HG02884 (cell line): Measurements from ENCODE around the gene TPM1.

Source experiments
- ATAC-seq: cut with Tn5 transposase; IDR thresholded peaks from one replicate; pipeline ENCODE4 v1.9.1; 2021; ENCODE audit warnings: mild to moderate bottlenecking, moderate library complexity; ENCODE audit not compliant: unreplicated experiment

Gene TPM1

DNA sequence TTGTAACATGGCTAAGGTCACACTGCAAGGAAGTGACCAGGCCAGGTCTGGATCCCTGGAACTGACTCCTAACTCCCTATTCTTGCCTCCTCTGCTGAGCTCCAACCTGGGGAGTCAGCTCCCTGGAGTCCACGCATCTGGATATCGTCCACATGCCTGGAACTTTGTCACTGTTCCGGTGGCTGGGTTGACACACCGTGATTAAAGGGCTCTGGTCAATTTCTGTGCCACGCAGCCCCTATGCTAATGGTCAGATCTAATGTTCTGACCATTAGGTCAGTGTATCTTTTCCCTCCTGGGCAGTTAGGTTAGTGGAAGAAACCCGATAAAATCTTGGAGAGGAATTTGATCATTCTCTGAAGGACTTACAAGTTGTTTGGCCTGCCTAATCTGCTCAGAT lies 1.6 kb upstream of the TPM1 start:
- no peak for ATAC-seq

DNA sequence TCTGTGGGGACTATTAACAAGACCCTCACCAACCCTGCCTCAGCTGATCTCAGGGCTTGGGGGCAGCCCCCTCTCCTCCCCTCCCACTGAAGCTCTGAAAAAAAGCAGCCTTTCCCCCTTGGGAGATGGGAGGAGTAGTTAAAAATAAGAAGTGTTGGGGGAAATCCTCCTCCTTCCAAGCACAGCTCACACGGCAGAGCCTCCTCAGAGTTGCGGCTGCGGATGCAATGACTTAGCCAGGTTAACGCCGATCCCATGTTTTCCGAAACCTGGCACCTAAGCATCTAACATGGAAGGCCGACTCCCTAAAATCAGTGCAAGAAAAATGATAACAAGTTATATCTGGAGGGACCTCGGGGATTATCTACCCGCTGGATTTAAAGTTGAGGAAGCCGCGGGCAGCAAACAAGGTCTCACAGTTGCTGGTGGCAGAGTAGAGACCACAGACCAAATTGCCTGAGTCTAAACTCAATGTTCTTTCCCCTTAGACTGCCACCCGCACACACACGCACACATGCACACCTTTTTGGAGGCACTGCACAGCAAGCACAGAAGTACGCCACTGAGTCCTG lies 1.1 kb upstream of the TPM1 start:
- ATAC-seq, result no peak

DNA sequence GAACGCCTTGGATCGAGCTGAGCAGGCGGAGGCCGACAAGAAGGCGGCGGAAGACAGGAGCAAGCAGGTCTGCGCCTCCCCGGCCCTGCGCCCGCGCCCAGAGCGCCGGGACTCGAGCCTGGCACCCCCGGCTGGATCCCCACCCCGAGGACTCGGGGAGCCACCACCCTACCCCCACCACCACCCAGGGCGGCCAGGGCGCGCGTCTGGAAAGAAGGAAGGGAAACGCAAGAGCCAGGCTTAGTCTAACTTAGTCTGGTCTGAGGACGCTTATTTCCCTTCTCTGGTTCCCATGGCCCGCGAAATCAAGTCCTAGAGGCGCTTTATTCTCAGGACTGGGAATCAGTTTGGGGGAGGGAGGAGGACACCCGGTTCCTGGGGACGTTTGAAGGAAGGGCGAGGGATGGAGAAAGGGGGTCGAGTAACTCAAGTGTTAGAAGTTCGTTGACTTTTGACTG lies 359 bp downstream of the TPM1 start:
- no peak for ATAC-seq

DNA sequence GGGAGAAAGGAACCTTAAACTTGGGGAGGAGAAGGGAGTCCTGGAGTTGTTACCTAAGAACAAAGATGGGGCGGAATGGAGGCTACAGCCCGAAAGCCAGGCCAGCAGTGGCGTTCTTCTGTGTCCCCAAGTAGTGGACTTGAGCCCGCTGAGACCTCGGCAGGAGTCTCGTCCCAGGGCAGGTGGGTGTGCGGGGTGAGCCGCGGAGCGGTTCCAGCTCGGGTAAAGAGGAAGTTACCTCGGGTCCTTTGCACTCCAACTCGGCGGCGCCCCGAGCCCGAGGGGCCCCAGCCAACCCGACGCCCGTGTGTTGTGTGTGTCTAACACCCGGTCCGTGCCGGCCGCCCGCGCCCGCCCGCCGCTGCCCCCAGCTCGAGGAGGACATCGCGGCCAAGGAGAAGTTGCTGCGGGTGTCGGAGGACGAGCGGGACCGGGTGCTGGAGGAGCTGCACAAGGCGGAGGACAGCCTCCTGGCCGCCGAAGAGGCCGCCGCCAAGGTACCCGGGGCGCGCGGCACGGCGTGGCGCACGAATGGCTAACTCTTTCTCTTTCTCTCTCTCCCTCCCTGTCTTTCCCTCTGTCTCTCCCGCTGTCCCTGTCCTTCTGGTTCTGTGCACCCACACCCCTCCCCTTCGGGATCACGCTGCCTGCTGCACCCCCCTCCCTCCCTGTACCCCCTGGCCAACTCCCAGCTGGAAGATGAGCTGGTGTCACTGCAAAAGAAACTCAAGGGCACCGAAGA lies 959 bp downstream of the TPM1 start:
- ATAC-seq, result no peak

DNA sequence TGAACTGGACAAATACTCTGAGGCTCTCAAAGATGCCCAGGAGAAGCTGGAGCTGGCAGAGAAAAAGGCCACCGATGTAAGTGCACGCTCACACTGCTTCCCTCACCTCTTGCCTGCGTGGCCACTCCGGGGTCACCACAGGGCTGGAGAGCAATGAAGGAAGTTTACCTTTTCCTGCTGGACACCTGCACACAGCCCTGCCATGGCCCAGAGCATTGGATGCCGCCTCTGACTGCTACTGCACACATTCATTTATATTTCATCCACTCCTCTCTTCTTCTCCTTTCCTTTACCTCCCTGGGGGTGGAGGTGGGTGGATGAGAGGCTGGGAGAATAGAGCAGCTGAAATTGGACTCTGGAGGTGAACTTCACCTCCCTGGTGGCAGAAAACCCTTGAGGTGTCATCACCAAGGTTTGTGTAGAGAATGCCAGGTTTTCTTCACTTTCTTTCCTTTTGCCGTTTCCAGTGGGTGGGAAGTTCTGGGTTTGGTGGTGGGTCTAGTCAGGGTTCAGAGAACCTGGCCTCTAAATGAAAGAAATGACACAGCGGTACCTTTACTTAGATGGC lies 1.6 kb downstream of the TPM1 start:
- ATAC-seq, result no peak

DNA sequence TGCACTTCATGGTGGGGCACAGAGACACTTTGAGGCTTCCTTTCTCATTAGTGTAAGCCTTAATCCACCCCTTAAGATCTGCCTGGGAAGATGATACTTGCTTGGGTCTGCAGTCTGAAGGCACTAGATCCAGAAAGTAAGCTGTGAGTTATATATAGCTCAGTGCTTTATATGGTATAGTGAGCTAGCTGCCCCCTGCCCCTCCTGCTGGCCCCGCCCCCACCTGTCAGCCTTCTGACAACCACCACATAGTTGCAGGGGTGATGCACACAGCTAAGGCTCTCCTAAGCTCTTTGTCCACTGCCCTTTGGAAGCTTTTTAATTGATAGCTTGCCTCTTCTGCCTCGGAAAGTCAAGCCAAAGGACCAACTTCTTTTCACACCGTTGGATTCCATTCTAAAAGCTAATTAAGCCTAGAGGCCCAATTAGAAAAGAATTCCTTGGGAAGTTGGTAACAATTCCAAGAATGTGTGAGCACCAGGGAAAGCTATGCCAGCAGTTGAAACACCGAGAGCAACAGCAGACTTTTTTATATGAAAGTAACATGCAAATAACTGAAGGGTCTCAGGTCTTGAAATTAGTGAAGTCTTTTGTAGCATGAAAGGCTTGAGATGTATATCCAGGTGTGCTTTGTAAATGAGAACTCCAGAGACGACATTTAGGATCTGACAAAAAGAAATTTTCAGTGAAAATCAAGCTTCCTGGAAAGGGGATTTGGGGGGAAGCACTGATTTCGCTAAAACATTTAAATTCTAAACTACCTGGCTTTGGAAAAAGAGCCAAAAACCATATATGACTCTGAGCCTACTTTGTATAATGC lies 2.3 kb downstream of the TPM1 start:
- no peak for ATAC-seq

DNA sequence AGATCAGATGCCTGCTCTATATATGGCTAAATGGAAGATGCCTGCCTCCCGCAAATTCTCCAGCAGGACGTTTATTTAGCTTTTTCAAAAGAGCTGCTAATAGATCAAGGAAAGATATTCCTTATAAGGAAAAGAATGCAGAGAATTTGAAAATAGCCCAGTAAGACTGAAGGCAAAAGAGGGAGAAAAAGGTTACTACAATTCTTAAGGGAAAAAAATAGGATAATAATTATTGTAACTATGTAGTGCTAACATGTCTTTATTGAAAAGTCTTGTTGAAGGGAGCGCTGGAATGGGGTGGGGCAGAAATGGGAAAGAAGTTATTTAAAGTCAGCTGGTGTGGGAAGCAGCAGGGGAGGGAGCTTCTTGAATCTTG lies 2.9 kb downstream of the TPM1 start:
- ATAC-seq, result no peak

DNA sequence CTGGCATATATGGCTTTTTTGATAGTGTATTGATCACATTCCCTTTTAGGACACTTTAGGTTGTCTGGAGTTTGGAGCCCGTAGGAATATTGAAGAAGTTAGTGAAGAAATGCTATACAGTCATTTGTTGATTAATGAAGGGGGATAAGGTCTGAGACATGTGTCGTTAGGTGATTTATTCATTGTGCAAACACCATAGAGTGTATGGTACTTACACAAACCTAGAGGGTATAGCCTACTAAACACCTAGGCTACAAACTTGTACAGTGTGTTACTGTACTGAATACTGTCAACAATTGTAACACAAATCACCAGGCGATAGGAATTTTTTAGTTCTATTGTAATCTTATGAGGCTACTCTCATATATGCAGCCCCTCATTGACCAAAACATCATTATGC lies 3.3 kb downstream of the TPM1 start:
- no peak for ATAC-seq

DNA sequence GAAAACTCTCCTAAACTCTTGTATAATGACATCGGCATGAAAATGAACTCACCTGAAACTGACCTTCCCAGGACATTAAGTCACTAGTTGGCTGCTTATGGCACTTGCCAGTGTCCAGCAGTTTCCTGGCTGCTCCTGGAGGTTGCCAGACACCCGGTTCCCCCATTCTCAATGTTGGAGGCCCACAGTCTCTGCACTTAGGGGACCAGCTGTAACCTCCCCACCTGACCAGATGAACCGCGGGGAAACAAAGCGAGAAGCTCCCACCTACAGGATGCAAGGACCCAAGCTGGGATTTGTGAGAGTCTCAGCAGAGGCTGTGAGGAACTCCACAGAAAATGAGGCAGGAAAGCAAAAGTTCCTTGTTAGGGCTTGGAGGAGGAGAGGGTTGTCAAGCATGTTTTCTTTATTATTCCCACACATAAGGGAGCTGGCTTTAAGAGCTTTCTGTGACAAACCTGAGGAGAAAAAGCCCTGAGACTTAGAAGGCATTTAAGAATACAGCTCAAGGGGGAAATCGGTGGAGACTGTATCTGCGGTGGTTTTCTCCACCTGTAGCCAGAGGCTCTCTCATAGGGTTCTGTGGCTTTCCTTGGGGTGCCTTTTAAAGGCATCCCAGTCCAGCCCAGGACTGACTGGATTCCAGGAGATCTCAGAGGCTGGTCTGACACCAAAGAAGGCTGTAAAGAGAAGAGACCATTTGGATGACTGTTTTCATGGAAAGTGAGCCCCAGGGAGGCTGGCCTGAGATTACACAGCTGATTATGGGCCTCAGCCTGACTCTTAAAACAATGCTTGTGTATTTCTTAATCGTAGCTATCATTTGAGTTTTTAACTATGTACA lies 4.6 kb downstream of the TPM1 start:
- no peak for ATAC-seq

DNA sequence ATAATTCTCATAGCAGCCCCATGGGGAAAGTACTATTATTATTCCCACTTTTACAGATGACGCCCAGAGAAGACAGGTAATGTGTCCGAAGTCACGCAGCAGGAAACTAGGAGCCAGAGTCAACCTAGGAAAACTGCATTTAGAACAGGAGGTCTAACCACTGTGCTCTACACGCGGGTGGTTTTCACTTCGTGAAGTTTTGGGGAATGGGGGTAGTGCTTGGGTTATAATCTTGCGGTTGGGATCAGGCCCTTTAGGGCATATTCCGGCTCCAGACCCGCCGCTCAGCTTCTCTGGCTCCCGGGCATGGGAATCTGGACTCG lies 5.2 kb downstream of the TPM1 start:
- ATAC-seq, result no peak

DNA sequence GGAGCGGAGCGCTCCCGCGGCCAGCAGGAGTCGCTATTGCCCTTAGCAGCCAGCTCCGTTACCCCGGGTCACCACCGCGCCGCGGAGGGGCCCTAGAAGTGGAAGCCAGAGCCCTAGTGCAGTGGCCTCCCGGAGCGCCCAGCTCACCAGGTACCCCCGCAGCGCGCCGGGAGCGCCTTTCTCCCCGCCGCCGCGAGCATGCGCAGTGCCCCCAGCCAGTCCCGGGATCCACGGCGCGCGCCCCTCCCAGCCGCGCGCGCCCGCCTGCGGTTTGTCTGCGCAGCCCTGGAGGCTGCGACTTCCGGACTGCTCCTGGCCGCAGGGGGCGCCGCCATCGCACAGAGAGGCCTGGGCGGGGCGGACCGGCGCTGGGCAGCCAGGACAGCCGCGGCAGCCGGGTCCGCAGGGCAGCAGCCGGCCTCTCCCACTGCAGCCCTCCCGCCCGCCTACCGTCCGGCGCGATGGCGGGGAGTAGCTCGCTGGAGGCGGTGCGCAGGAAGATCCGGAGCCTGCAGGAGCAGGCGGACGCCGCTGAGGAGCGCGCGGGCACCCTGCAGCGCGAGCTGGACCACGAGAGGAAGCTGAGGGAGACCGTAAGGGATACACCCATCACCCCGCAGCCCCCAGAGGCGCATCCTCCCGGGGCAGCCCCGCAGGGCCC lies 5.7 kb downstream of the TPM1 start:
- ATAC-seq, result peak; percentile 73

DNA sequence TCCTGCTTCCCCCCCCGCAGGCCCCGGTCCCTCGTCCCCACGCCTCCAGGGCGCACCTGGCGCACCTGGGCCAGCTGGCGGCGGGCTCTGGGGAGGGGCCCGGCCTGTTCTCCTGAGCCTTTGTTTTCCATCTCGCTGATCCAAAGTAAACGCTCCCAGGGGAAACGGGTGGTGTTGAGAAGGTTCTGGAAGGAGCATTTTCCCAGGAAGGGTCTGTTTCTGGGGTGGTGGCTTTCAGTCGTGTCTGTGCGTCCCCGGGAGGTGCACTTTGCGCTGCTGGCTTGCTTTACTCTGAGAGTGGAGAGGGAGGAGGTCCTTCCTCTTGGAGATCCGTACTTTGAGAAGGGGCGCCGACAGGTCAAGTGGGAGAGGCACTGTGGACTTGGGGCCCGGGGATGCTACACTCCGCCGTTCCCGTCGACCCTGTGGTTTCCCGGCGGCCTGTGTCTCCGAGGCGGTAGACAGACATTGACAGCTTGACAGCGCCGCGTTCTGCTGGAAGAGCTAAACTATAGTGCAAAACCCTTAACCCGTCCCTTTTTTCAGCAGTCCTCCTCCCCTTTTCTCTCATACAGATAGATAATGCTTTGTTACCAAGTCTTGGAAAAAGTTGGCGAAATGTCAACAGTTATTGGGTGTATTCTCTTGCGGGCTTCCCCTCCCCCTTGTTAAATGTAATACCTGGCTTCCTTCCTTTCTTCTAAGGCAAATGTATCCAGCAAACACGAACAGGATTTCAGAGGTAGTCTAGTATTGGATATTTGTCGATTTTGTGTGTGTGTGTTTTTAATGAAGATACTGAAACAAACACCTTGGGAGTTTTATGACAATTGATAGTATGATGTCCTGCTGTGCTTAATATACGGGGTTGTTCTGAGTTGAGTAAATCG lies 6.5 kb downstream of the TPM1 start:
- peak; percentile 20 for ATAC-seq

DNA sequence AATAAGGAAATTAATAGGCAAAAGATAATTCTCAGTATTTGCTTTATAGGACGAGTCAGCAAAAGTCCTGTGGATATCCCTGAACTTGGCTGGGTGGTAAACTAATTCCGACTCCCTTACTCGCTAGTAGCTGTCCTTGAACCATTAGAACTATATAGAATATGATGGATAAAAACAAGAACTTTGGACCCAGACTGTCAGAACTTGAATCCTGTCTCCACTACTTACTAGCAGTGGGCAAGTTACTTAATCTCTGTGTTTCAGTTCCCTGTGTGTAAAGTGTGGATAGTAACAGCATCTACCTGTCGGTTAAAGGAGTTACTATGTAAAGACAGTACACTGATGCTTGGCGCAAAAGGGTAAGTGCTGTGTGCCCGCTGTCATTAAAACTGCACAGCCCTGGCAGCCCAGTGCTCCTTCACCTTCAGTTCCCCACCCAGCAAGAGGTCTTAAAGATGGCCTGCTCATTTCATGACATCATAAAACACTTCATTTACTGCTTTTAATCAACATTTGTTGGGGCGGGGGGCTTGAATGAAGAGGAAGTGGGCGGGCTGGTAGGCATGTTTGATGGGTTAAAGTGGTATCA lies 7.3 kb downstream of the TPM1 start:
- no peak for ATAC-seq

DNA sequence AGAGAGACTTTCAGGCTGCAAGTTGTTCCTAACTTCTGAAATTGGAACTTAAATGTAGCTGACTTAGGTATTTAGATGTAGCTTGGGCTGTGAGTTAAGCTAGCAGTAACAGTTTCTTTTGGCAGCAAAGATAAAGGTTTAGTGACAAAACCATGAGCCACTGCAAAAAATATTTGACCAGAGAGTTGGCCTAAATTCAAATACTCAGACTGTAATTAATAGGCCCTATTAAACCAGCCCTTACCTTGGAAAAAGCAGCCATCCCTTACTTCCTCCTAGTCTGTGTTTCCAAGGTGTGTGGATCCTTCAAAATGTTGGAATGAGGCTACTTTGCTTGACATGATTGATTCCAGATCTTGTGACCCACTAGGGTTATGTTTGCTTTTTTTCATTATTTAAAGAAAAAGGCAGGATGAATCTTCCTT lies 8.2 kb downstream of the TPM1 start:
- ATAC-seq, result no peak

DNA sequence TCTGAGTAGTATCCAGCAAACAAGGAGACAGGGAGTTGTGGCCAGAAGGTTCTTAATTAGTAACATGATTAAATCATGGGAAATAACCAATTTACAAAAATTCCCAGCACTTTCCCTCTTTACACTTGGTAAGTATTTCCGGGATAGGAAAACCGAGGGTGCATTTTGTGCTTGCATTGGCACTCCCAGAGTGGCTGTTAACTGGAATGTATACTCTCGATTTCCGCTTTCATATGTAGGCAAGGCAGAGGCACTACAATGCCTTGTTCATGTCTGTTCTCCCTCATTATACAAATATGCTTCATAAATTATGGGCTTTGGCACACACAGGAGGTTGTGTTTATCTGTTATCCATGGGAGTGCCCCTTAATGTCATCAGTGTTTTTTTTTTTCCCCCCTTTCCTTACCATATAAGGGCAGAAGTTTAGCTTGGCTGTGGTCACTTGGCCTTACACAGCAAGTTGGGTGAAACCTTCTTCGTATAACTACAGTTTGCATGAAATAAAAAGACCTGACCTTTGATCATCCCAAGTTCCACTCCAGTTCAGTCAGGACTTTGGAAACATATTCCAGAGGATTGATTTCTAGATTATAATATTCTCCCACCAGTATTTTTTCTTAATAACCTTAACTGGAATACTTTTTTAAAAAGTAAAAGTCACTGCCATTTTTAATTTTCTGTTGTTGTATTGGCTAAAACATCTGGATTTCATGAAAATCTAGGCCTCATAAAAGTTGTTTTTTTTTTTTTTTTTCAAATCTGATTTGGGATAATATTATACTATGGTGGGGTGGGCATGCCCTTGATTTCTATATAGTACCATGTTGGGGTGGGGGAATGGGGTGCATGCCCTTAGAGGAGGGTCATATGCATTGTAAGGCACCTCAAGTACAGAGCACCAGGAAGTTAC lies 8.9 kb downstream of the TPM1 start:
- ATAC-seq, result no peak

DNA sequence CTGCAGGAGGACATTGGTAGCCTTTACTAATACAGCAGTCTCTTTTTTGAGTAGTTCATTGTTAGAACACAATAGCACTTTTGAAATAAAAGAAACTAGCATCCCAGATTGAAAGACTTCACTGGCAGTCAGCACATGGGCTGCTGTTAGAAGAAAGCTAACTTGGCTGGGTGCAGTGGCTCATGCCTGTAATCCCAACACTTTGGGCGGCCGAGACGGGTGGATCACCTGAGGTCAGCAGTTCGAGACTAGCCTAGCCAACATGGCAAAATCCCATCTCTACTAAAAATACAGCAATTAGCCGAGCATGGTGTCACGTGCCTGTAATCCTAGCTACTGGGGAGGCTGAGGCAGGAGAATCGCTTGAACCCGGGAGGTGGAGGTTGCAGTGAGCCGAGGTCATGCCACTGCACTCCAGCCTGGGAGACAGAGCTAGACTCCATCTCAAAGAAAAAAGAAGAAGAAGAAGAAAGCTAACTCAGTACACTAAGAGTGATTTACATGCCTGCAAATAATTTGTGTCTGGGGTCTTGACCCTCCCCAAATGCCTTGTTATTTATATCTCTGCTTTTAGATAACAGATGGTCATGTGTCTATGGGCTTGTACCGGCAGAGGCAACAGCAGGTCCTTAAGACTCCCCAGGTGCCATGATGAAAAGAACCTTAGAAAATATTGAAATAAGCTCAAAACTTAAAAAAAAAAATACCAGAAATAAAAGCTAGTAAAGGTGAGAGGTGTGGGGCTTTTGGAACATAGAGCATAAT lies 9.7 kb downstream of the TPM1 start:
- no peak for ATAC-seq

DNA sequence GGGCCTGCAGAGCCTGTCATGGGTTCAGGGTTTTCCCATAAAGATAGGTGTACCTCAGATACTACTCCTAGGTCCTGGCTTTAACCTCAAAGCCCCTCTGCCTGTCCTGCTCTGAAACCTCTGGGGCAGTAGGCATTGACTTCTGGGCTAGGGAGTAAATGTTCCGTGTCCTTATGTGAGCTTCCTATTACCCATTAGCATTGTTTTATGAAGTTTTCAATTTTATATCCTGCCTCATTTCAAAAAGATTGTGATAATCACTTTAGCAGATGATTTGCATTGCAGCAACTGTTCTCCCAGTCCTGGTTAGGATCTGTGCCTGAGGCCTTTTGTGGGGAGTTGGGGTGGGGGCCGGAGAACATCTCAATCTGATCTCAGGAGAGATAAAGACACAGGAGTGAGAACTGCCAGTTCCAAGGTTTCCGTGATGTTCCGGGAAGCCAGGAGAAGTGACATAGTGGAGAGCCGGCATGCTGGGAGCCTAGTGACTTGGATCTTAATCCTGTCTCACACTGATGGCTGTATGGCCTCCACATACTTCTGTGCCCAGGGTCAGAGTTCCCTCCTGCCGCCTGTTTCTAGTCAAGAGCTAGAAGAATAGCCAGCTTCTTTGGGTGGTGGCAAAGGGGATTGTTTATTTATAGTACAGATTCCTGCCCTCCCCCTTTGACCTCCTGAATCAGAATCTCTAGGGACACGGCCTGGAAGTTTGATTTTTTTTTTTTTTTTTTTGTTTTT lies 10.6 kb downstream of the TPM1 start:
- ATAC-seq, result no peak
